ENCODE results near the gene CAMKK1.
A peak's percentile ranks its signal among the peaks of the same experiment; 100 is the strongest.

The CAMKK1 gene

DNA sequence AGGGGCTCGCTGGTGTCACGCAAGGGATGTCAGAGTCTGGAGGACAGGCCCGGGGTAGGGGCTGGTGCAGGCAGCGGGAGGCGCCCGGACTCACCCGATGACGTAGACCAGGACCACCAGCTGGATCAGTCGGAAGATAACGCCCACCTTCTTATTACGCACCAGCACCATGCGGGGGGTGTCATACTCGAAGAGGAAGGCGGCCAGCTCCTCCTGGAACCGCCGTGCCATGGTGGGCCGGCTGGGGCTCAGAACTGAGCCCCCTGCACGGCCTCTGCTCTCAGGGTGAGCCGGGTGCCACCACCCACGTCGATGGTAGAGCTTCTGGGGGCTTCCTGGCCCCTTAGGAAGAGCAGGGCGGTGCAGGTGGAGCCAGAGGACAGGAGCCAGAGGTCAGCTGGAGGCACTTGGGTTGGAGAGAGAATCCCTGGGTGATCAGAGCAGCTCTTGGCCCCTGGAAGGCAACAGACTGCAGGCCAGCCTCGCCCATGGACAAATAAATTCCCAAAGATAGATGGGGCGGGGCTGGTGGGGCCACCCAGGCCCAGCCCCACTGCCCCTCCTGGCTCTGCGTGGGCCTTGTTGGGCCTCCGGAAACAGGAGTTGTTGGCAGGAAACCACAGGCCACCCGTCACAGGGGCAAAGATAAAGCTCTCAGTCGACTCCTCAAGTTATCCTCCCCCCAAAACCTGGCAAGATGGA is 23.3 kb upstream of the CAMKK1 start, which contains the start of gene P2RX1:
Gene P2RX1 (minus strand): TSS at position 471 of the 702 bp plus-strand sequence. CDS start 240 bp downstream, at position 231.
- no peak within 1 kb of the TSS for H3K9ac ChIP-seq (ENCODE audit: low read length)
- H3K4me1 ChIP-seq (ENCODE audit: insufficient read depth, low read length) = peaks cover 5% of the 10 kb centered on the region
- H3K4me3 ChIP-seq (ENCODE audit: low read depth in 1 of 2, low read length in 2 of 2) = no peak within 1 kb of the TSS
- H3K9me3 ChIP-seq (ENCODE audit: low read length) = no peaks in the 10 kb centered on the region
- peak within 1 kb of the TSS; percentile 68 for H3K27ac ChIP-seq (ENCODE audit: low read depth, low read length)
- no peaks in the 10 kb centered on the region for H3K27me3 ChIP-seq (ENCODE audit: control insufficient read depth in 1 of 2, insufficient read depth in 2 of 2, low read length in 2 of 2)
- no peaks in the 10 kb centered on the region for H3K36me3 ChIP-seq (ENCODE audit: insufficient read depth, low read length)

- Histone ChIP-seq H3K4me3 (ENCODE audit: low read depth in 1 of 2, low read length in 2 of 2) (no peak overlapping the region), H3K36me3 (ENCODE audit: insufficient read depth, low read length) (no peaks in the 10 kb centered on the region), H3K9me3 (ENCODE audit: low read length) (no peaks in the 10 kb centered on the region), H3K4me1 (ENCODE audit: insufficient read depth, low read length) (peaks cover 5% of the 10 kb centered on the region), H3K27me3 (ENCODE audit: control insufficient read depth in 1 of 2, insufficient read depth in 2 of 2, low read length in 2 of 2) (no peaks in the 10 kb centered on the region), H3K27ac (ENCODE audit: low read depth, low read length) (peak overlapping the region; percentile 68), H3K9ac (ENCODE audit: low read length) (no peak overlapping the region)
Measured at GRCh38 chr17:3915581-3915994, 22.7 kb upstream of the CAMKK1 start.

GRCh38 chr17:3914312-3914670 is 21.4 kb upstream of the CAMKK1 start:
- peaks cover 5% of the 10 kb centered on the region for H3K4me1 ChIP-seq (ENCODE audit: insufficient read depth, low read length)
- no peak overlapping the region for H3K9ac ChIP-seq (ENCODE audit: low read length)
- H3K27me3 ChIP-seq (ENCODE audit: control insufficient read depth in 1 of 2, insufficient read depth in 2 of 2, low read length in 2 of 2) = no peaks in the 10 kb centered on the region
- H3K9me3 ChIP-seq (ENCODE audit: low read length) = no peaks in the 10 kb centered on the region
- H3K36me3 ChIP-seq (ENCODE audit: insufficient read depth, low read length) = no peaks in the 10 kb centered on the region
- H3K4me3 ChIP-seq (ENCODE audit: low read depth in 1 of 2, low read length in 2 of 2) = no peak overlapping the region
- peak overlapping the region; percentile 50 for H3K27ac ChIP-seq (ENCODE audit: low read depth, low read length)

GRCh38 chr17:3913531-3914311 is 20.9 kb upstream of the CAMKK1 start:
- Histone ChIP-seq H3K36me3 (ENCODE audit: insufficient read depth, low read length) (no peaks in the 10 kb centered on the region), H3K27ac (ENCODE audit: low read depth, low read length) (peak overlapping the region; percentile 50), H3K9me3 (ENCODE audit: low read length) (no peaks in the 10 kb centered on the region), H3K4me1 (ENCODE audit: insufficient read depth, low read length) (peaks cover 5% of the 10 kb centered on the region), H3K4me3 (ENCODE audit: low read depth in 1 of 2, low read length in 2 of 2) (peak overlapping the region in 1 of 2 donors; percentile 10), H3K9ac (ENCODE audit: low read length) (no peak overlapping the region), H3K27me3 (ENCODE audit: control insufficient read depth in 1 of 2, insufficient read depth in 2 of 2, low read length in 2 of 2) (no peaks in the 10 kb centered on the region)

- Histone ChIP-seq H3K27me3 (ENCODE audit: control insufficient read depth in 1 of 2, insufficient read depth in 2 of 2, low read length in 2 of 2) (no peaks in the 10 kb centered on the region), H3K4me1 (ENCODE audit: insufficient read depth, low read length) (peaks cover 5% of the 10 kb centered on the region), H3K27ac (ENCODE audit: low read depth, low read length) (no peak overlapping the region)
Measured at GRCh38 chr17:3912827-3913226, 20.0 kb upstream of the CAMKK1 start.

GRCh38 chr17:3911271-3912053 is 18.6 kb upstream of the CAMKK1 start:
- Histone ChIP-seq H3K36me3 (ENCODE audit: insufficient read depth, low read length) (no peaks in the 10 kb centered on the region), H3K4me3 (ENCODE audit: low read depth in 1 of 2, low read length in 2 of 2) (no peak overlapping the region), H3K9ac (ENCODE audit: low read length) (no peak overlapping the region), H3K27ac (ENCODE audit: low read depth, low read length) (no peak overlapping the region), H3K27me3 (ENCODE audit: control insufficient read depth in 1 of 2, insufficient read depth in 2 of 2, low read length in 2 of 2) (no peaks in the 10 kb centered on the region), H3K9me3 (ENCODE audit: low read length) (no peaks in the 10 kb centered on the region), H3K4me1 (ENCODE audit: insufficient read depth, low read length) (peaks cover 5% of the 10 kb centered on the region)

More at GRCh38 chr17:3912827-3913226, 20.0 kb upstream of the CAMKK1 start:
- Histone ChIP-seq H3K9ac (ENCODE audit: low read length) (no peak overlapping the region), H3K9me3 (ENCODE audit: low read length) (no peaks in the 10 kb centered on the region), H3K4me3 (ENCODE audit: low read depth in 1 of 2, low read length in 2 of 2) (no peak overlapping the region), H3K36me3 (ENCODE audit: insufficient read depth, low read length) (no peaks in the 10 kb centered on the region)

DNA sequence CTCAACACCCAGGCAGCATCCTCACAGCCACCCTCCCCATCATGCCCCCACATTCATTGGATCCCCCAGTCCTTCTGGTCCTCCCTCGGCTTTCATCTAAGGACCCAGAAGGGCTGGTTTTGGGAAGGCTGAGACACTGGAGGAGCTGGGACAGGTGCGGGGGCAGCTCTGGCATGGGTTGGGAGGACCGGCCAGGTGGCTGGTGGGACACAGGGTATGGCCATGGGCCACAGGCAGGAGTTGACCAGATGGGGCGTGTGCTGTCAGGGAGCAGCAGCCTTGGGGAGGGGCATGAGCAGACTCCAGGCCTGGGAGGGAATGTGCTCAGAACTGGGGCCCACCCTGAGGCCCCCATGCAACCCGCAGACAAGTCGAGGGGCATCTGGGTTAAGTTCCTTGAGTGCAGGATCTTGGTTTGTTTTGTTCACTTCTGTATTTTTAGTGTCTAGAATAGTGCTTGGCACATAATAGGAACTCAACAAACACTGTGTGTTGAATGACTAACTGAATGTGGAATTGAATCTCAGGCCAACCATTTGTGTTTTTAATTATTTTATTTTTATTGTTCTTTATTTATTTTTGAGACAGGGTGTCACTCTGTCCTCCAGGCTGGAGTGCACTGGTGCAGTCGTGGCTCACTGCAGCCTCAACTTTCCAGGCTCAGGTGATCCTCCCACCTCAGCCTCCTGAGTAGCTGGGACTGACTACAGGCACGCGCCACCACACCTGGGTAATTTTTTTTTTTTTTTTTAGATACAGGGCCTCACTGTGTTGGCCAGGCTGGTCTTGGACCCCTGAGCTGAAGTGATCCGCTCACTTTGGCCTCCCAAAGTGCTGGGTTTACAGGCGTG is 17.8 kb upstream of the CAMKK1 start:
- H3K9ac ChIP-seq (ENCODE audit: low read length) = no peak overlapping the region
- no peak overlapping the region for H3K4me3 ChIP-seq (ENCODE audit: low read depth in 1 of 2, low read length in 2 of 2)
- no peaks in the 10 kb centered on the region for H3K9me3 ChIP-seq (ENCODE audit: low read length)
- H3K27me3 ChIP-seq (ENCODE audit: control insufficient read depth in 1 of 2, insufficient read depth in 2 of 2, low read length in 2 of 2) = no peaks in the 10 kb centered on the region
- peaks cover 5% of the 10 kb centered on the region for H3K4me1 ChIP-seq (ENCODE audit: insufficient read depth, low read length)
- H3K36me3 ChIP-seq (ENCODE audit: insufficient read depth, low read length) = no peaks in the 10 kb centered on the region
- no peak overlapping the region for H3K27ac ChIP-seq (ENCODE audit: low read depth, low read length)

DNA sequence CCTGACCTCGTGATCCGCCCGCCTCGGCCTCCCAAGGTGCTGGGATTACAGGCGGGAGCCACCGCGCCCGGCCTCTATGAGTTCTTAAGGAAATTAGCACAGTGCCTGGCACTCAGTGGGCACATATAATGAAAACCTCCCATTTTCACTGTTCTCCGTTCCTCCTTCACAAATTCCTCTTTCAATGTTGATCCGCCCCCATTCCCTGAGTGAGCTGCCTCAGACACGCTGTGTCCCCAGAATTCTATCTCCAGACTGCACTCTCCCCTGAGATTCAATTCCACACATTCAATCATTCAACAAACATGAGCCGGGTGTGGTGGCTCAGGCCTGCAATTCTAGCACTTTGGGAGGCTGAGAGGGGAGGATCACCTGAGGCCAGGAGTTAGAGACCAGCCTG is 16.4 kb upstream of the CAMKK1 start:
- H3K4me3 ChIP-seq (ENCODE audit: low read depth in 1 of 2, low read length in 2 of 2) = no peak overlapping the region
- H3K27ac ChIP-seq (ENCODE audit: low read depth, low read length) = no peak overlapping the region
- H3K9me3 ChIP-seq (ENCODE audit: low read length) = no peaks in the 10 kb centered on the region
- H3K36me3 ChIP-seq (ENCODE audit: insufficient read depth, low read length) = no peaks in the 10 kb centered on the region
- H3K9ac ChIP-seq (ENCODE audit: low read length) = no peak overlapping the region
- H3K4me1 ChIP-seq (ENCODE audit: insufficient read depth, low read length) = peaks cover 5% of the 10 kb centered on the region
- H3K27me3 ChIP-seq (ENCODE audit: control insufficient read depth in 1 of 2, insufficient read depth in 2 of 2, low read length in 2 of 2) = no peaks in the 10 kb centered on the region

- no peak overlapping the region for H3K27ac ChIP-seq (ENCODE audit: low read depth, low read length)
- no peak overlapping the region for H3K9ac ChIP-seq (ENCODE audit: low read length)
- H3K27me3 ChIP-seq (ENCODE audit: control insufficient read depth in 1 of 2, insufficient read depth in 2 of 2, low read length in 2 of 2) = no peaks in the 10 kb centered on the region
- H3K4me1 ChIP-seq (ENCODE audit: insufficient read depth, low read length) = no peaks in the 10 kb centered on the region
- no peaks in the 10 kb centered on the region for H3K36me3 ChIP-seq (ENCODE audit: insufficient read depth, low read length)
- H3K9me3 ChIP-seq (ENCODE audit: low read length) = no peaks in the 10 kb centered on the region
- H3K4me3 ChIP-seq (ENCODE audit: low read depth in 1 of 2, low read length in 2 of 2) = no peak overlapping the region
Measured at GRCh38 chr17:3907483-3908216, 14.8 kb upstream of the CAMKK1 start.

- Histone ChIP-seq H3K27ac (ENCODE audit: low read depth, low read length) (no peak overlapping the region), H3K9me3 (ENCODE audit: low read length) (no peaks in the 10 kb centered on the region), H3K27me3 (ENCODE audit: control insufficient read depth in 1 of 2, insufficient read depth in 2 of 2, low read length in 2 of 2) (no peaks in the 10 kb centered on the region), H3K4me3 (ENCODE audit: low read depth in 1 of 2, low read length in 2 of 2) (no peak overlapping the region), H3K36me3 (ENCODE audit: insufficient read depth, low read length) (no peaks in the 10 kb centered on the region), H3K9ac (ENCODE audit: low read length) (no peak overlapping the region), H3K4me1 (ENCODE audit: insufficient read depth, low read length) (no peaks in the 10 kb centered on the region)
Measured at GRCh38 chr17:3906881-3907280, 14.0 kb upstream of the CAMKK1 start.

Data from muscle layer of colon (tissue), 2 donors.